Esophagus squamous epithelium (tissue), 4 donors: Measurements from ENCODE around the gene EXOC3L2.

Source experiments
- POLR2A ChIP-seq, 4 donors: fragments of 450-650 bp; IDR thresholded peaks; one replicate each; pipeline ENCODE4 v1.6.1; 2017; ENCODE audit warnings: antibody characterized with exemption in 4 of 4, mild to moderate bottlenecking in 4 of 4, moderate library complexity in 3 of 4
- TF ChIP-seq, protein P1 (sequence below), 6 experiments: fragments of 450-650 bp in 4 of 6; fragments of 200-600 bp in 2 of 6; sonication (generic) in 2 of 6; IDR thresholded peaks; one replicate each; pipeline ENCODE4 v1.5.1; 2016 to 2019; ENCODE audit warnings: antibody characterized with exemption in 6 of 6, mild to moderate bottlenecking in 4 of 6, moderate library complexity in 4 of 6

- TF ChIP-seq POLR2A (IDR thresholded peaks at IDR 0.05): no peak
- TF ChIP-seq, protein P1, sequence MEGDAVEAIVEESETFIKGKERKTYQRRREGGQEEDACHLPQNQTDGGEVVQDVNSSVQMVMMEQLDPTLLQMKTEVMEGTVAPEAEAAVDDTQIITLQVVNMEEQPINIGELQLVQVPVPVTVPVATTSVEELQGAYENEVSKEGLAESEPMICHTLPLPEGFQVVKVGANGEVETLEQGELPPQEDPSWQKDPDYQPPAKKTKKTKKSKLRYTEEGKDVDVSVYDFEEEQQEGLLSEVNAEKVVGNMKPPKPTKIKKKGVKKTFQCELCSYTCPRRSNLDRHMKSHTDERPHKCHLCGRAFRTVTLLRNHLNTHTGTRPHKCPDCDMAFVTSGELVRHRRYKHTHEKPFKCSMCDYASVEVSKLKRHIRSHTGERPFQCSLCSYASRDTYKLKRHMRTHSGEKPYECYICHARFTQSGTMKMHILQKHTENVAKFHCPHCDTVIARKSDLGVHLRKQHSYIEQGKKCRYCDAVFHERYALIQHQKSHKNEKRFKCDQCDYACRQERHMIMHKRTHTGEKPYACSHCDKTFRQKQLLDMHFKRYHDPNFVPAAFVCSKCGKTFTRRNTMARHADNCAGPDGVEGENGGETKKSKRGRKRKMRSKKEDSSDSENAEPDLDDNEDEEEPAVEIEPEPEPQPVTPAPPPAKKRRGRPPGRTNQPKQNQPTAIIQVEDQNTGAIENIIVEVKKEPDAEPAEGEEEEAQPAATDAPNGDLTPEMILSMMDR (IDR thresholded peaks at IDR 0.05): no peak
Observed at GRCh38 chr19:45250216-45250831, 5.1 kb upstream of the EXOC3L2 start.
